ENCODE data around the gene SPATA31D4. TPM values are rescaled to one million over a fixed set of nuclear protein-coding genes. Genes with fewer than 3 reads are reported as not detected.
"Not testable (repeated sequence)": the region's sequence is repeated elsewhere in the genome, so short reads cannot be mapped to it uniquely, and the experiment has no call there.

The SPATA31D4 gene
- not detected for total RNA-seq

GRCh38 chr9:81928305-81928704, at the start of gene SPATA31D4:
Gene SPATA31D4, plus strand, starts transcription at chr9:81928428. Its CDS starts 86 bp downstream, at chr9:81928514.
- H3K27me3 Mint-ChIP-seq; H3K27ac Mint-ChIP-seq; H3K4me1 Mint-ChIP-seq (ENCODE audit: low read depth); DNase-seq; H3K36me3 Mint-ChIP-seq; CTCF ChIA-PET; H3K4me3 Mint-ChIP-seq; POLR2A ChIA-PET; H3K9me3 Mint-ChIP-seq; intact Hi-C loops (cut with micrococcal nuclease): not testable (repeated sequence)

GRCh38 chr9:81878530-81878929, 49.7 kb upstream of the SPATA31D4 start:
- no peak overlapping the region for H3K4me3 Mint-ChIP-seq
- CTCF ChIA-PET = no interaction called here

GRCh38 chr9:81879501-81879916, 48.7 kb upstream of the SPATA31D4 start:
- Mint-ChIP-seq H3K4me3 (no peak overlapping the region), H3K27me3 (no peaks in the 10 kb centered on the region), H3K36me3 (no peaks in the 10 kb centered on the region), H3K9me3 (no peaks in the 10 kb centered on the region), H3K4me1 (ENCODE audit: low read depth) (no peaks in the 10 kb centered on the region), H3K27ac (no peak overlapping the region)
- intact Hi-C loops (cut with micrococcal nuclease) = no loop called here
- CTCF ChIA-PET = no interaction called here
- DNase-seq = no peak
- POLR2A ChIA-PET = no interaction called here

More at GRCh38 chr9:81878530-81878929, 49.7 kb upstream of the SPATA31D4 start:
- POLR2A ChIA-PET = no interaction called here
- Mint-ChIP-seq H3K4me1 (ENCODE audit: low read depth) (no peaks in the 10 kb centered on the region), H3K27ac (no peak overlapping the region), H3K36me3 (no peaks in the 10 kb centered on the region), H3K9me3 (no peaks in the 10 kb centered on the region), H3K27me3 (no peaks in the 10 kb centered on the region)
- intact Hi-C loops (cut with micrococcal nuclease) = no loop called here
- no peak for DNase-seq

GRCh38 chr9:81885602-81886001, 42.6 kb upstream of the SPATA31D4 start:
- H3K9me3 Mint-ChIP-seq = no peaks in the 10 kb centered on the region
- H3K4me1 Mint-ChIP-seq (ENCODE audit: low read depth) = no peaks in the 10 kb centered on the region
- CTCF ChIA-PET = interaction anchor here (0.6 kb wide), 1 partner anchor 284 kb away, joined by 3 read pairs; no protein-coding TSS in a partner anchor
- POLR2A ChIA-PET = no interaction called here
- intact Hi-C loops (cut with micrococcal nuclease) = no loop called here
- no peaks in the 10 kb centered on the region for H3K27me3 Mint-ChIP-seq
- no peak overlapping the region for H3K4me3 Mint-ChIP-seq
- no peak for DNase-seq
- H3K36me3 Mint-ChIP-seq = no peaks in the 10 kb centered on the region
- H3K27ac Mint-ChIP-seq = no peak overlapping the region

GRCh38 chr9:81886665-81887064, 41.6 kb upstream of the SPATA31D4 start:
- Mint-ChIP-seq H3K4me1 (ENCODE audit: low read depth) (no peaks in the 10 kb centered on the region), H3K36me3 (no peaks in the 10 kb centered on the region), H3K4me3 (no peak overlapping the region), H3K27ac (no peak overlapping the region), H3K27me3 (no peaks in the 10 kb centered on the region), H3K9me3 (no peaks in the 10 kb centered on the region)
- intact Hi-C loops (cut with micrococcal nuclease) = no loop called here
- POLR2A ChIA-PET = no interaction called here
- CTCF ChIA-PET = no interaction called here
- DNase-seq = no peak

GRCh38 chr9:81890104-81890503, 38.1 kb upstream of the SPATA31D4 start:
- CTCF ChIA-PET = interaction anchor here (0.6 kb wide), 1 partner anchor 1445 kb away, joined by 3 read pairs; no protein-coding TSS in a partner anchor
- no peak overlapping the region for H3K4me3 Mint-ChIP-seq
- H3K36me3 Mint-ChIP-seq = no peaks in the 10 kb centered on the region
- no peak for DNase-seq
- intact Hi-C loops (cut with micrococcal nuclease) = no loop called here
- H3K27me3 Mint-ChIP-seq = no peaks in the 10 kb centered on the region
- no peak overlapping the region for H3K27ac Mint-ChIP-seq
- POLR2A ChIA-PET = no interaction called here
- H3K4me1 Mint-ChIP-seq (ENCODE audit: low read depth) = no peaks in the 10 kb centered on the region
- H3K9me3 Mint-ChIP-seq = no peaks in the 10 kb centered on the region

- POLR2A ChIA-PET = no interaction called here
- no peak for DNase-seq
- no peaks in the 10 kb centered on the region for H3K36me3 Mint-ChIP-seq
- no peak overlapping the region for H3K27ac Mint-ChIP-seq
- no peaks in the 10 kb centered on the region for H3K4me1 Mint-ChIP-seq (ENCODE audit: low read depth)
- no peaks in the 10 kb centered on the region for H3K9me3 Mint-ChIP-seq
- H3K4me3 Mint-ChIP-seq = no peak overlapping the region
- CTCF ChIA-PET = no interaction called here
- no peaks in the 10 kb centered on the region for H3K27me3 Mint-ChIP-seq
- intact Hi-C loops (cut with micrococcal nuclease) = no loop called here
Observed at GRCh38 chr9:81892440-81892839, 35.8 kb upstream of the SPATA31D4 start.

- no peak for DNase-seq
- Mint-ChIP-seq H3K4me1 (ENCODE audit: low read depth) (no peaks in the 10 kb centered on the region), H3K27ac (no peak overlapping the region), H3K4me3 (no peak overlapping the region), H3K9me3 (no peaks in the 10 kb centered on the region), H3K27me3 (no peaks in the 10 kb centered on the region), H3K36me3 (no peaks in the 10 kb centered on the region)
- intact Hi-C loops (cut with micrococcal nuclease) = no loop called here
- CTCF ChIA-PET = no interaction called here
- POLR2A ChIA-PET = no interaction called here
Observed at GRCh38 chr9:81893929-81894328, 34.3 kb upstream of the SPATA31D4 start.

- Mint-ChIP-seq H3K4me1 (ENCODE audit: low read depth) (no peaks in the 10 kb centered on the region), H3K27me3 (no peaks in the 10 kb centered on the region), H3K36me3 (no peaks in the 10 kb centered on the region), H3K4me3 (no peak overlapping the region), H3K9me3 (no peaks in the 10 kb centered on the region), H3K27ac (no peak overlapping the region)
- intact Hi-C loops (cut with micrococcal nuclease) = no loop called here
- POLR2A ChIA-PET = no interaction called here
- no peak for DNase-seq
- CTCF ChIA-PET = no interaction called here
Observed at GRCh38 chr9:81894891-81895290, 33.3 kb upstream of the SPATA31D4 start.

- no peak for DNase-seq
Observed at GRCh38 chr9:81896070-81896469, 32.2 kb upstream of the SPATA31D4 start.

GRCh38 chr9:81898851-81899250, 29.4 kb upstream of the SPATA31D4 start:
- ChIA-PET CTCF (no interaction called here), POLR2A (interaction anchor here (0.6 kb wide), 1 partner anchor 1679 kb away, joined by 3 read pairs; no protein-coding TSS in a partner anchor)
- intact Hi-C loops (cut with micrococcal nuclease) = no loop called here
- Mint-ChIP-seq H3K4me3 (no peak overlapping the region), H3K4me1 (ENCODE audit: low read depth) (no peaks in the 10 kb centered on the region), H3K36me3 (no peaks in the 10 kb centered on the region), H3K27ac (no peak overlapping the region), H3K9me3 (no peaks in the 10 kb centered on the region), H3K27me3 (no peaks in the 10 kb centered on the region)
- DNase-seq = no peak

More at GRCh38 chr9:81896070-81896469, 32.2 kb upstream of the SPATA31D4 start:
- CTCF ChIA-PET = no interaction called here
- intact Hi-C loops (cut with micrococcal nuclease) = no loop called here
- H3K4me1 Mint-ChIP-seq (ENCODE audit: low read depth) = no peaks in the 10 kb centered on the region
- no peaks in the 10 kb centered on the region for H3K27me3 Mint-ChIP-seq
- no peak overlapping the region for H3K4me3 Mint-ChIP-seq
- no peaks in the 10 kb centered on the region for H3K36me3 Mint-ChIP-seq
- H3K9me3 Mint-ChIP-seq = no peaks in the 10 kb centered on the region
- H3K27ac Mint-ChIP-seq = no peak overlapping the region
- POLR2A ChIA-PET = no interaction called here

GRCh38 chr9:81902196-81902595, 26.0 kb upstream of the SPATA31D4 start:
- no peaks in the 10 kb centered on the region for H3K36me3 Mint-ChIP-seq
- CTCF ChIA-PET = interaction anchor here (0.6 kb wide), 1 partner anchor 20 kb away, joined by 3 read pairs; no protein-coding TSS in a partner anchor
- no peaks in the 10 kb centered on the region for H3K9me3 Mint-ChIP-seq
- no peaks in the 10 kb centered on the region for H3K4me1 Mint-ChIP-seq (ENCODE audit: low read depth)
- H3K27me3 Mint-ChIP-seq = no peaks in the 10 kb centered on the region
- H3K27ac Mint-ChIP-seq = no peak overlapping the region
- no peak for DNase-seq
- H3K4me3 Mint-ChIP-seq = no peak overlapping the region
- intact Hi-C loops (cut with micrococcal nuclease) = no loop called here
- POLR2A ChIA-PET = no interaction called here

- Mint-ChIP-seq H3K27me3 (no peaks in the 10 kb centered on the region), H3K9me3 (no peaks in the 10 kb centered on the region), H3K4me1 (ENCODE audit: low read depth) (no peaks in the 10 kb centered on the region), H3K4me3 (no peak overlapping the region), H3K27ac (no peak overlapping the region), H3K36me3 (no peaks in the 10 kb centered on the region)
- ChIA-PET CTCF (interaction anchor here (0.6 kb wide), 1 partner anchor 11 kb away, joined by 6 read pairs; no protein-coding TSS in a partner anchor), POLR2A (no interaction called here)
- intact Hi-C loops (cut with micrococcal nuclease) = no loop called here
- DNase-seq = no peak
Observed at GRCh38 chr9:81902626-81903025, 25.6 kb upstream of the SPATA31D4 start.

All from activated CD4-positive, alpha-beta memory T cell treated with anti-CD3 and anti-CD28 coated beads for 36 hours (primary cell).